ENCODE data around the gene CEMIP. TPM values are rescaled to one million over a fixed set of nuclear protein-coding genes. Genes with fewer than 3 reads are reported as not detected.

The CEMIP gene
- total RNA-seq, 2 donors from 2014 or later, result 2.2 TPM; not detected in 1

GRCh38 chr15:80873366-80873952, 94.3 kb downstream of the CEMIP start:
- TF ChIP-seq, protein P1, sequence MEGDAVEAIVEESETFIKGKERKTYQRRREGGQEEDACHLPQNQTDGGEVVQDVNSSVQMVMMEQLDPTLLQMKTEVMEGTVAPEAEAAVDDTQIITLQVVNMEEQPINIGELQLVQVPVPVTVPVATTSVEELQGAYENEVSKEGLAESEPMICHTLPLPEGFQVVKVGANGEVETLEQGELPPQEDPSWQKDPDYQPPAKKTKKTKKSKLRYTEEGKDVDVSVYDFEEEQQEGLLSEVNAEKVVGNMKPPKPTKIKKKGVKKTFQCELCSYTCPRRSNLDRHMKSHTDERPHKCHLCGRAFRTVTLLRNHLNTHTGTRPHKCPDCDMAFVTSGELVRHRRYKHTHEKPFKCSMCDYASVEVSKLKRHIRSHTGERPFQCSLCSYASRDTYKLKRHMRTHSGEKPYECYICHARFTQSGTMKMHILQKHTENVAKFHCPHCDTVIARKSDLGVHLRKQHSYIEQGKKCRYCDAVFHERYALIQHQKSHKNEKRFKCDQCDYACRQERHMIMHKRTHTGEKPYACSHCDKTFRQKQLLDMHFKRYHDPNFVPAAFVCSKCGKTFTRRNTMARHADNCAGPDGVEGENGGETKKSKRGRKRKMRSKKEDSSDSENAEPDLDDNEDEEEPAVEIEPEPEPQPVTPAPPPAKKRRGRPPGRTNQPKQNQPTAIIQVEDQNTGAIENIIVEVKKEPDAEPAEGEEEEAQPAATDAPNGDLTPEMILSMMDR (conservative IDR thresholded peaks at IDR 0.05), result no peak
- no peaks in the 10 kb centered on the region for H3K36me3 ChIP-seq (ENCODE audit: control insufficient read depth, insufficient read depth, low read length)
- H3K27me3 ChIP-seq (ENCODE audit: control insufficient read depth, insufficient read depth, low read length, poor library complexity, severe bottlenecking), result peaks cover 9% of the 10 kb centered on the region
- H3K4me3 ChIP-seq (ENCODE audit: low read length), result no peak overlapping the region
- no peaks in the 10 kb centered on the region for H3K4me1 ChIP-seq (ENCODE audit: control insufficient read depth, insufficient read depth, low read length)
- no peak overlapping the region for H3K9ac ChIP-seq (ENCODE audit: extremely low read depth, low read length, poor library complexity, severe bottlenecking)
- H3K36me3 Mint-ChIP-seq (ENCODE audit: low read depth), result no peaks in the 10 kb centered on the region
- no peak overlapping the region for H3K27ac Mint-ChIP-seq
- no peaks in the 10 kb centered on the region for H3K9me3 ChIP-seq (ENCODE audit: control insufficient read depth, low read length)
- no peak overlapping the region for H3K4me3 Mint-ChIP-seq
- H3K27me3 Mint-ChIP-seq (ENCODE audit: insufficient read depth), result peaks cover 6% of the 10 kb centered on the region
- H3K9me3 Mint-ChIP-seq, result no peaks in the 10 kb centered on the region
- no peak overlapping the region for H3K27ac ChIP-seq (ENCODE audit: low read depth, low read length)
- DNase-seq, result no peak
- WGBS, 2 experiments (ENCODE audit: insufficient coverage in 1 of 2, insufficient read length in 1 of 2), result 89 to 97% methylated on average over 5 to 7 of the region's 7 CpGs
- no peaks in the 10 kb centered on the region for H3K4me1 Mint-ChIP-seq

DNA sequence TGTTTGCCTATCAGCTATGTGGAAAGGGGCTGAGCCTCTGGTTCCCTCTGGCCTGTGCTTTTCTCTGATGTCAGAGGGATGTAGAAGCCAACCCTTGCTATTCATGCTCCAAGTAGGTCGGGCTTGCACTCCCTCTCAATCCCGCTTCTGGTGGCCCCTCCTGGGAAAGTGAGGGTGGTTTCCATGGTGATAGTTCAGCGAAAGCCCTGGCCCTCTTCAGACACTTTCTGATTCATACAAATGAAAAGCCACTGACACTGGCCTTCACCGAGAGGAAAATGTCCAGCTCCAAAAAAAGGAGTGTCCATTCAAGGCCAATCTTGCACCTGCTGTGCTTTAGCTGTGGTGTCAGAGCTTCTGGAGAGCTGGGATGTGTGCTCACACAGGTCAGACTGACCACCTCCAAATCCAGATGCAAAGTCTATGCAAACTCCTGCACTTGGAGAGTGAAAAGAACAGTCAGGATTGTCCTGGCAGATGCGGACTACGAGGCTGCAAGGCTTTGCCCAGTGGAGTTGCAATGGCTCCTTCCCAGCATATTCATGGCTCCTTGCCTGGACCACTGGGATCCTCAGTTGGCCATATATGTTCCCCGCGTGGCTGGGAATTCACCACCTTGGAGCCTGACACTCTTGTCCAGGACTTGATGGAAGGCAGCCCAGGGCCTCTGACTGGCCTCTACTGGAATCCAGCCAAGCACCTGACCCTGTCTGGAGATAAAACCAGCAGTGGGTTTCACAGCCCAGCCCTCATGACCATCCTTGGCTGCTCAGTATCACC, 96.6 kb downstream of the CEMIP start:
- TF ChIP-seq, protein P1 (conservative IDR thresholded peaks at IDR 0.05), result no peak
- H3K36me3 Mint-ChIP-seq (ENCODE audit: low read depth), result no peaks in the 10 kb centered on the region
- Histone ChIP-seq H3K4me3 (ENCODE audit: low read length) (no peak overlapping the region), H3K27ac (ENCODE audit: low read depth, low read length) (peak overlapping the region; percentile 55), H3K4me1 (ENCODE audit: control insufficient read depth, insufficient read depth, low read length) (no peaks in the 10 kb centered on the region), H3K9me3 (ENCODE audit: control insufficient read depth, low read length) (no peaks in the 10 kb centered on the region), H3K27me3 (ENCODE audit: control insufficient read depth, insufficient read depth, low read length, poor library complexity, severe bottlenecking) (no peaks in the 10 kb centered on the region), H3K9ac (ENCODE audit: extremely low read depth, low read length, poor library complexity, severe bottlenecking) (no peak overlapping the region), H3K36me3 (ENCODE audit: control insufficient read depth, insufficient read depth, low read length) (no peaks in the 10 kb centered on the region)
- 78 to 89% methylated on average over 6 to 8 of the region's 8 CpGs for WGBS, 2 experiments (ENCODE audit: insufficient coverage in 1 of 2, insufficient read length in 1 of 2)
- H3K9me3 Mint-ChIP-seq, result no peaks in the 10 kb centered on the region
- no peak for DNase-seq
- H3K4me3 Mint-ChIP-seq, result no peak overlapping the region
- H3K27me3 Mint-ChIP-seq (ENCODE audit: insufficient read depth), result no peaks in the 10 kb centered on the region
- no peaks in the 10 kb centered on the region for H3K4me1 Mint-ChIP-seq
- H3K27ac Mint-ChIP-seq, result no peak overlapping the region

GRCh38 chr15:80876348-80876674, 97.1 kb downstream of the CEMIP start:
- Histone ChIP-seq H3K9me3 (ENCODE audit: control insufficient read depth, low read length) (no peaks in the 10 kb centered on the region), H3K27me3 (ENCODE audit: control insufficient read depth, insufficient read depth, low read length, poor library complexity, severe bottlenecking) (no peaks in the 10 kb centered on the region), H3K4me1 (ENCODE audit: control insufficient read depth, insufficient read depth, low read length) (no peaks in the 10 kb centered on the region), H3K27ac (ENCODE audit: low read depth, low read length) (peak overlapping the region; percentile 55), H3K4me3 (ENCODE audit: low read length) (no peak overlapping the region), H3K36me3 (ENCODE audit: control insufficient read depth, insufficient read depth, low read length) (no peaks in the 10 kb centered on the region), H3K9ac (ENCODE audit: extremely low read depth, low read length, poor library complexity, severe bottlenecking) (no peak overlapping the region)
- DNase-seq, result no peak
- Mint-ChIP-seq H3K27ac (no peak overlapping the region), H3K4me3 (no peak overlapping the region), H3K27me3 (ENCODE audit: insufficient read depth) (no peaks in the 10 kb centered on the region), H3K9me3 (no peaks in the 10 kb centered on the region), H3K4me1 (no peaks in the 10 kb centered on the region), H3K36me3 (ENCODE audit: low read depth) (no peaks in the 10 kb centered on the region)
- 91 to 100% methylated on average over 2 to 4 of the region's 4 CpGs for WGBS, 2 experiments (ENCODE audit: insufficient coverage in 1 of 2, insufficient read length in 1 of 2)
- TF ChIP-seq, protein P1 (conservative IDR thresholded peaks at IDR 0.05), result no peak
